HS-5 (cell line): ENCODE data around the gene SLC20A1.
"Not testable (repeated sequence)": the region's sequence is repeated elsewhere in the genome, so short reads cannot be mapped to it uniquely, and the experiment has no call there.

Experiments used
- DNase-seq: peaks from one replicate; pipeline ENCODE4 v3.0.0-alpha.2; 2012; ENCODE audit warnings: low read depth

SLC20A1 gene

GRCh38 chr2:112646102-112646719, 472 bp downstream of the SLC20A1 start:
- DNase-seq, result no peak

- DNase-seq, result no peak
Measured at GRCh38 chr2:112646791-112647689, 1.3 kb downstream of the SLC20A1 start.

GRCh38 chr2:112648081-112648480, 2.3 kb downstream of the SLC20A1 start:
- no peak for DNase-seq

GRCh38 chr2:112656679-112657078, 10.9 kb downstream of the SLC20A1 start:
- DNase-seq, result no peak

GRCh38 chr2:112658301-112658700, 12.6 kb downstream of the SLC20A1 start:
- no peak for DNase-seq

GRCh38 chr2:112658839-112659667, 13.3 kb downstream of the SLC20A1 start:
- no peak for DNase-seq

- no peak for DNase-seq
Measured at GRCh38 chr2:112660138-112660537, 14.4 kb downstream of the SLC20A1 start.

- DNase-seq, result no peak
Measured at GRCh38 chr2:112661656-112662305, 16.0 kb downstream of the SLC20A1 start.

GRCh38 chr2:112662704-112663103, 17.0 kb downstream of the SLC20A1 start:
- no peak for DNase-seq

- DNase-seq, result no peak
Measured at GRCh38 chr2:112664689-112665088, 18.9 kb downstream of the SLC20A1 start.

- no peak for DNase-seq
Measured at GRCh38 chr2:112665113-112665780, 19.5 kb downstream of the SLC20A1 start.

GRCh38 chr2:112666761-112667122, 21.0 kb downstream of the SLC20A1 start:
- no peak for DNase-seq

GRCh38 chr2:112667540-112667939, 21.8 kb downstream of the SLC20A1 start:
- not testable (repeated sequence) for DNase-seq

GRCh38 chr2:112669667-112670066, 23.9 kb downstream of the SLC20A1 start:
- DNase-seq, result no peak

GRCh38 chr2:112670252-112671022, 24.7 kb downstream of the SLC20A1 start:
- DNase-seq, result no peak

GRCh38 chr2:112671801-112672200, 26.1 kb downstream of the SLC20A1 start:
- DNase-seq, result no peak

GRCh38 chr2:112673008-112673407, 27.3 kb downstream of the SLC20A1 start:
- no peak for DNase-seq

- no peak for DNase-seq
Measured at GRCh38 chr2:112674229-112674628, 28.5 kb downstream of the SLC20A1 start.

GRCh38 chr2:112679484-112679883, 33.7 kb downstream of the SLC20A1 start:
- DNase-seq, result no peak

GRCh38 chr2:112680666-112681101, 34.9 kb downstream of the SLC20A1 start:
- no peak for DNase-seq

GRCh38 chr2:112682101-112682500, 36.4 kb downstream of the SLC20A1 start:
- no peak for DNase-seq
